GM12891 (cell line): ENCODE data around the gene CDC25B.

ENCODE experiments used
- PAX5 ChIP-seq: IDR thresholded peaks from 2 replicates; pipeline ENCODE4 v1.6.1; 2011; ENCODE audit warnings: low read length, moderate library complexity, mild to moderate bottlenecking; ENCODE audit not compliant: insufficient read depth, severe bottlenecking
- POLR2A ChIP-seq: IDR thresholded peaks from 2 replicates; pipeline ENCODE4 v1.6.1; 2011; ENCODE audit warnings: low read depth, low read length, control low read depth
- POLR2AphosphoS5 ChIP-seq: IDR thresholded peaks from 2 replicates; pipeline ENCODE4 v1.6.1; 2011; ENCODE audit warnings: low read depth, low read length, control low read depth
- POU2F2 ChIP-seq: IDR thresholded peaks from 2 replicates; pipeline ENCODE4 v1.6.1; 2011; ENCODE audit warnings: low read depth, mild to moderate bottlenecking, control low read depth, low read length, moderate library complexity
- SPI1 ChIP-seq: IDR thresholded peaks from 2 replicates; pipeline ENCODE4 v1.6.1; 2011; ENCODE audit warnings: low read depth, low read length, control low read depth
- TAF1 ChIP-seq: IDR thresholded peaks from 2 replicates; pipeline ENCODE4 v1.6.1; 2011; ENCODE audit warnings: low read depth, low read length, control low read depth

GRCh38 chr20:3797592-3798372 lies 1.7 kb downstream of the CDC25B start:
- no peak for TF ChIP-seq POLR2AphosphoS5
- no peak for TF ChIP-seq POLR2A
- no peak for TF ChIP-seq TAF1
- no peak for TF ChIP-seq SPI1
- TF ChIP-seq PAX5 = no peak
- TF ChIP-seq POU2F2 = no peak
